Embryonic facial prominence (tissue), 1 donor: ENCODE measurements around the gene PPCDC.

ENCODE experiments used
- DNase-seq: peaks from one replicate; pipeline ENCODE4 v3.0.0-alpha.2; 2016; ENCODE audit errors: extremely low spot score

PPCDC gene, protein sequence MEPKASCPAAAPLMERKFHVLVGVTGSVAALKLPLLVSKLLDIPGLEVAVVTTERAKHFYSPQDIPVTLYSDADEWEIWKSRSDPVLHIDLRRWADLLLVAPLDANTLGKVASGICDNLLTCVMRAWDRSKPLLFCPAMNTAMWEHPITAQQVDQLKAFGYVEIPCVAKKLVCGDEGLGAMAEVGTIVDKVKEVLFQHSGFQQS

DNA sequence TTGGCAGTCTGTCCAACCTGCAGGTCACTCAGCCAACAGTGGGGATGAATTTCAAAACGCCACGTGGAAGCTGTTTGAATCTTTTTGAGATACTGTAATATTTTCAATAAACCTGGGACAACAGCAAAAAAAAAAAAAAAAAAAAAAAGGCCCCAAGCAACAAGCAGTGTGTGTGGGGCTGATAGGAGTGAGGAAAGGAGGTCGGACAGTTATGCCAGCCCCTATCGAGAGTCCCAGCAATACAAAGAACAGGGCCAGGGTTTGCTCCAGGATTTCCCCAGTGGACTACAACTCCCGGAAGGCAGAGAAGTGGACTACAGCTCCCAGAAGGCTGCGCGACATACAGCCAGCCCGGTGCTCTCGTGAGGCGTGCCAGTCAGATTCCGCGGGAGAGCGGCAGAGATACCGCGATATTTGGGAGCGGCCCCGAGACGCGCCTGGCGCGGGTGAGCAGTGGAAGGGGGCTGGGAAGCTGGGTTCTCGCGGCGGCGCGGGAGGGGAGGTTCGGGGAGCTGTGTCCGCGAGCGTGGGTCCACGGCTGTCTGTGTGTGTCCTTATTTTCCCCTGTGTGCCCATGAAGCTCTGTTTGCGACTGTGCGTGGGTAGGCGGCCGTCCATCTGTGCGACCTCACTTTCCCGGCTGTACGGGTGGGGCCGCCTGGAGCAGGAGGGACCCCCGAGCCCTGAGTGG, at the start of gene PPCDC:
PPCDC (plus strand) TSS at position 410 of the 691 bp plus-strand sequence. CDS start 4,729 bp downstream, outside the sequence.
- peak; percentile 92 for DNase-seq

DNA sequence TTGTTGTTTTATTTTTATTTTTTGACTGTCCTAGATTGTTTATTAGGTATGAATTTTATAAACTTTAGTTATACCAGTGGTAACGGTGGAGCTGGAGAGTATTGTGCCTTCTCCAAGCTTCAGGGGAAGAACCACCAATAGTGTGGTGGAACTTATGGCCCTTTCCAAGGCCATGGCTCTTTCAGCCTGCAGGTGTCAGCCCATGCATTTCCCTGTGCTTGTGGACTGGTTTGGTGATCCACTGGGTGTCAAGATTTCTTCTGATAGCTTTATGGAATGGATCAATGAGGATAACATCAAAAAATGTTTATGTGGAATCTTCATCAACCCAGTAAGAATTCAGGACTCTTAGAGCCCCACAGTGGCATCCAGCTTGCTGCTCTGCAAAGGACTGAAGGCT, 47.2 kb upstream of the PPCDC start:
- no peak for DNase-seq

DNA sequence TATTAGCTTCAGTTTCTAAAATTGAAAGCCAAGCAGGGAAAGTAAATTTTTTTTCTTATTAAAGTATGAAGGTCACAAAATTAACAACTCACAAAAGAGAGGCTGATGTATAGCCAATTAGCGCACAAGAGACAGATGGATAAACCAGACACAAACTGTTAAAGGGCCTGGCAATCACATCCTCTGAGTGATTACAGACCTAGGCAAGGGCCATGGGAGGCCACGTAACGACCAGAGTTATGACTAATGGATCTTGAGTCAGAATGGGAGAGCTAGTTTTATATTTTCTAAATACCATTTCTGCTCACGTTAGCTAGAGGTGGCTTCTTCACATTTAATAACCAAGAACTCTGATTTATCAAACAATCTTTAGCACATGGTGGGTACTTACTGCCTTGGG, 45.8 kb upstream of the PPCDC start:
- no peak for DNase-seq

DNA sequence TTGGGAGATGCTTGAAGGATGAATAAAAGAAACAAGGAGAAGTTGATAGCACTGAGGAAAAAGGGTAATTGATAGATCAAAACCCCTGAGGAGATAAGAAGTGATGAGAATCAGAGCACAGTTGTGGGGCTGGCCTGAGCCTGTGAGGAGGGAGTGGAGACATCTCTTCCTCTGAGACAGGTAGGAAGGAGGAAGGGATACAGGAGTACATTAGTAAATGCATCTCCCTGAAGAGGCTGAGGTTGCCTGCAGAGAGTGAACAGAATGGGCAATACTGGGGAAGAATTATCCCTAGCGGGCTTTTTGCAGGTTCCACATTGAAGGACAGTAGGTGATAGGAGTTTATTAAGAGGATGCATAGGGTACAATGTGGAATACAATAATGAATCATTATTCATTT, 45.3 kb upstream of the PPCDC start:
- DNase-seq, result no peak

DNA sequence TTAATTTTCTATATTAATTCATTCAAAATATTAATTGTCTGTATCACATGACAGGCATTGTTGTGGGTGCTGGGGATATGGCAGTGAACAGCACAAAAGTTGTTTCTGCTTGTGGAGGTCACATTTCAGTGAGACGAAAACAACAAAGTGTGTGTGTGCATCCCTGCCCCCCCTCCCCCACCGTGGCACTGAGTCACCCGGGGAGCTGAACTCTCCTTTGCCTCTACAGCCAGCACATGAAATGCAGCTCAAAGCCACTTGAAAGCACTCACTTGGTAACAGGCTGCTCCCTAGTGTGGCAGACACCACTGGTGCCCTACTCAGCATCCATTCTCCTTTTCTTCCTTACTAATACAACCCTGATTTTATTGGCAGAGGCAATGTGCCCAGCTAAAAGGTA, 44.9 kb upstream of the PPCDC start:
- DNase-seq, result no peak

DNA sequence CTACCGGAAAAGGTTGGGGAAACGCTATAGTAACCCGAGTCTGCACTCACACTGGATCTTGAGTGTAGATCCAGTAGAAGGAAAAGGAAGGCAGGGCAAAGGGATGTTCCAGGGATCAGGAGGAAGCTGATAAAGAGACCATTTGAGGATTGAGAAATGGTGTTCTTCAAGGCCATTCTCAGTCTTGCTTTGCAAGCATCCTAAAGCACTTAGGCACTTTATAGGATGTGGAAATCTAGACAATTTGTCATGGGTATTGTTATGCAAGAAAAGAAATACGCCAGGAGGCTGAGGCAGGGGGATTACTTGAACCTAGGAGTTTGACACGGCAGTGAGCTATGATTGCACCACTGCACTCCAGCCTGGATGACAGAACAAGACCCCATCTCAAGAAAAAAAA, 41.2 kb upstream of the PPCDC start:
- no peak for DNase-seq

DNA sequence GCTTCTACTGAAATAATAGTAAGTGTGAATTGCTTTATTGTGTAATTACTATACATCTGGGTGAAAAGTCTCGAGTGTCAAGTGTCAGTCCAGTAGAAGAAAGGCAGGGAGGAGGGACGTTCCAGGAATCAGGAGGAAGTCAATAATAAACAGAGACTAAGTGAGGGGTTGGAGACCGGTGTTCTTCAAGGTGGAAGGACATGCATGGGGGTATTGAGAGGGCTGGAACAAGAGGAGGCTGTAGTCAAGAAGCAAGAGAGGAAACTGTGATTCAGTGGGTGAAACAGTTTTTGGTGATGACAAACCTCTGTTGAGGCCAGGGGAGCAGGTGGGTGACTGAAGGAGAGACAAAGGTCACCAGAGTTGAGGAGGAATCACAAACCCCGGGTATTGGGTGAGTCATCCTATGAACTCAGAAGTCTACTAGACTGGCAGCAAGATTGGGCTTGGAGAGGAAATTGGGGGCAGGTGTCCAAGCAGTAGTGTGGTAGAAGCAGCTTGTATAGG, 39.6 kb upstream of the PPCDC start:
- DNase-seq, result no peak

DNA sequence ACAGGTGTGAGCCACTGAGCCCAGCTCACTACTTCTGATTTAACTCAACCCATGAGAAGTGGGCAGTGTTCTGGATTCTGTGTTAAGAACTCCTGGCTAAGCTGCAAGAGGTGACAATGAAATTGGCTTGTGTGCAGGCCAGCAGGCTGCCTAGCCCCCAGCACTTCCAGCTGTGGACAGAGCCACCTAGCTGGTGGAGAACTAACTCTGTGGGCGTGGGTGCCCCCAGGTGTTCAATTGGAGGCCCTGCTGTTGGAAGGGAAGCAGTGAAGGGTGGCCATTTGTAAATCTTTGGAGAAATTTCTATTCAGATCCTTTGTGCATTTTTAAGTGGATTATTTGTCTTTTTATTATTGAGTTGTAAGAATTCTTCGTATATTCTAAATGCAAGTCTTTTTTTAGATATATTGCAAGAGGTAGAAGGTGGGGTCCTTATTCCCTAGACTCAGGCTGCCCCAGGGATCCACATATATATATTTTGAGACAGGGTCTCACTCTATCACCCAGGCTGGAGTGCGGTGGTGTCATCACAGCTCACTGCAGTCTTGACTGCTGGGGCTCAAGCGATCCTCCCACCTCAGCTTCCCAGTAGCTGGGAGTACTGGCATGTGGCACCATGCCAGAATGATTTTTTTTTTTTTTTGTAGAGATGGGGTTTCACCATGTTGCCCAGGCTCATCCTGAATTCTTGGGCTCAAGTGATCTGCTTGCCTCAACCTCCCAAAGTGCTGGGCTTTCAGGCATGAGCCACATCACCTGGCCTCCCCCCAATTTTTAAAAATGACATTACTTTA, 35.2 kb upstream of the PPCDC start:
- no peak for DNase-seq

DNA sequence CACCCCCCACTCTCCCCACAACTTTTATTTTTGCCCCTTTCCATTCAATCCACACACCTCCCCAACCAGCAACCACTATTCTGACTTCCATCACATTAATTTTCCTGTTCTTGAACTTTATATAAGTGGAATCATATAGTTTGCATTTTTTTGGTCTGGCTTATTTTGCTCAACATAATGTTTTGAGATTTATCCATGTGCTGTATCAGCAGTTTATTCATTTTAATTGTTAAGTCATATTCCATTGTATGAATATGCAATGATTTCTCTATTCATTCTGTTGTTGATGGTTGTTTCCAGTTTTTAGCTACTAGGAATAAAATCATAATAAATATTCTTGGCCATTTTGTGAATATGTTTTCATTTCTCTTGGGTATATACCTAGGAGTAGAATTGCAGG, 33.9 kb upstream of the PPCDC start:
- DNase-seq, result no peak

DNA sequence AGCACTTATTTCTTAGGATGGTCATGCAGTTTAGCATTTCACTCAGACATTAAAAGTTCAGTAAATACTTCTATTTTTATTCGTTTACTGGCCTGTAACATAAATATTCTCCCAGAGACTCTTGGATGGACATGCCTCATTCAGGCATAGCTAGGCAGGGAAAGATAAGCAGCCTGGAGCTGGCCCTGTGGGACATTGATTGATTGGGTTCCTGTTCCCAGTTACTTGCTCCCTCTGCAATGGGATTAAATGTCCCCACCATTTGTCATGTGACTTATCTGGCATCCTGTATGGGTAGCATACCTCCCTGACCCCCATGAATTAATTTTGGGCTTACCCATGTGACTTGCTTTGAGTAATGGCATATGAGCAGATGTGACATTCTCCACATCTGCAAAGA, 30.8 kb upstream of the PPCDC start:
- no peak for DNase-seq

DNA sequence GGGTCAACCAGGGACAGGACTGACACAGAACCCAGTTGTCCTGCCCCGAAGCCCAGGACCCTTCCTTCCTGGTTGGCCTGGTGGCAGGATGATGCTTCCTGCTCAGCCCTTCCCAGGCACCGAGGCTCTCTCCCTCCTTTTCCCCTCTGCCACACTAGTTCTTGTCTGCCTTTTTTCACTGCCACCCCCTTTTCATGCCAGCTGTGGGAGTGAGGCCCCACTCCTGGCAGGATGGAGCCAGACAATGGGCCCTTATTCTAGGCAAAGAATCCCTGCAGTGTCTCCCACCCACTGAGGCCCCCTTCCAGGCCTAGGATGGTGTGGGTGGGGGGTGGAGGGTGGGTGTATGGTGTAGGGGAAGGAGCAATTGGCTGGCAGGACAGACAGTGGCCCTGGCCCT, 29.2 kb upstream of the PPCDC start:
- no peak for DNase-seq

DNA sequence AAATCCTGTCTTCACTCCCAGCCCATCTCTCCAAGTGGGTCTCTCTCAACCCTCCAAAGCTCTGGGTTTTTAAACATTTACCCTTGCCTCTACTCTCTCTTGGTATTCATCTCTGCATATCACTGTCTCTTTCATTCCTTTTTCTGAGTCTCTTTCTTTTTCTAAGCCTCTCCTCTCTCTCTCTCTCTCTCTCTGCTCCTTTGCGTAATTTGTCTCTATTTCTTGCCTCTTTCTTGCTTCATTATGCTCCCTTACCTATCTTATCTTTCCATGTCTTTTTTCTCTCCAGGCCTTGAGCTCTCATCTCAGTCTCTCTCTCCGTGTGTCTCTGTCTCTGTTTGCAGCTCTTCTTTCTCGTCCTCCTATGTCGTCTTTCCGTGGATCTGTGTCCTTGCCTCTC, 28.7 kb upstream of the PPCDC start:
- no peak for DNase-seq

DNA sequence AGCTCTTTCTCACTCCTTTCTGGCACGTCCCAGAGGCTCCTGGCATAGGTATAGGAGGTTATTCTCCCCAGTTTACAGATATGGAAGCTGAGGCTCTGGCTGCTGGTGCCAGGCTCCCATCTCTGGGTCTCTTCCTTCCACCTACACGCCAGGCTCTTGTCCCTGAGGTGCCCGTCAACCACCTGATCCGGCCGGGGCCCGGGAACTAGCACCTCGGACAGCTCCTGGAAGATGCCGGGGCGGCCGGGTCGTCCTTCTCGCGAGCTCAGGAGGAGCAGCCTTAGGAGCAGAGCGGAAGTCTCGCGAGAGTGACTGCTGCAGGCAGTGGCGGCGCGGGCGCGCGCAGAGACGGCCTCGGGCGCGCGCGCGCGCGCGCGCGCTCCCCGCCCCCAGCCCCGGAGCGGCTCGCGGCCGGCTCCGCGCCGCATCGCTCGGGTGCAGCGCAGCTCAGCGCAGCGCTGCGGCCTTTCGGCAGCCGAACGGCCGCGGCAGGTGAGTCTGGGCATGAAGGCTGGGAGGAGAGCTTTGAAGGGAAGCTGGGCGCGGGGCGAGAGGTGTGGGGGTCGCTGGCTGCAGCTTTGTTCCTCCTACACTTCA, 28.1 kb upstream of the PPCDC start, which contains the start of gene SCAMP5:
SCAMP5 (plus strand) TSS at position 382 of the 597 bp plus-strand sequence. CDS start 16,277 bp downstream, outside the sequence.
- DNase-seq, result peak; percentile 90

DNA sequence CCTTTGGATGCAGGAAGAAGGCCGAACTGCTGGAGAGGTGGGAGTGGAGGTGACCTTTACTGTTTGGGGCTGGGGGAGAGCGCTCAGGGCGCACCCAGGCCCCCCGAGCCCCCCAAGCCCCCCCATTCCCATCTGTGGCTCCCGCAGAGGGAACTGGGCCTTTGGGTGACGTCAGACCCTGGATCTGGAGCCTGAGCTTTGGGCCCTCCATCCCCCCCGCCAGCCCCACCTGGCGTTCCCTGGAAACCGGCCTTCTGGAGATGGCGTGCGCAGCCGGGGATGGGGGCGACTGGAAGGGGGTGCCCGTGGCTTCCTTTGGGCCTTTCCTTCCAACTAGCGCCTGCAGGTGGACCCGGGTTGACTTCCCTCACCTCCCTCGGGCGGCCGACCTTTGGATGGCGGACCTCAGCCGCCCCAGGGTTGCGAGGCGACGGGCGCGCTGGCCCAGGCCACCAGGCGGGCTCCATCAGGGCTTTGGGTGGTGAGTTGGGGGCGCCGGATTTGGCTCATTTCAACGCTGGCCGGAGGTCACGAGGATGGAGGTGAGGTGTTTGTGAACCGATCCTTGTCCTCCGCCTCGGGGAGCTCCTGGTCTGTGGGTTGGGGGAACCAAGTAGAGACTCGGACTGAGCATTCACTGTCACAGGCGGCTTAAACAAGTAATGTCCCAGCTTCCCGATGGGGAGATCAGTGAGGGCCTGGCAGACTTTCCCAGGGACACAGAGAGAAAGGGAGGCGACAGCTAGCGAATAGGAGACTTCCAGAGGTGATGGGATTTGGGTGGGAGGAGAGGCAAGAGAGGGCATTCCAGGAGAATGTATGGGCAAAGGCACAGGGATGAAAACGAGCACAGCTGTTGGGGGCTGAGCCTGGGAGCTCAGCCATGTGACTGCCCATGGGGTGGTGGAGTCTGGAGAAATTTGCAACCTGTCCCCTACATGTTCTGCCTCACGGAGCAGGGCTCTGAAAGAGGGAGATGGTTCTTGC, 27.3 kb upstream of the PPCDC start:
- no peak for DNase-seq

DNA sequence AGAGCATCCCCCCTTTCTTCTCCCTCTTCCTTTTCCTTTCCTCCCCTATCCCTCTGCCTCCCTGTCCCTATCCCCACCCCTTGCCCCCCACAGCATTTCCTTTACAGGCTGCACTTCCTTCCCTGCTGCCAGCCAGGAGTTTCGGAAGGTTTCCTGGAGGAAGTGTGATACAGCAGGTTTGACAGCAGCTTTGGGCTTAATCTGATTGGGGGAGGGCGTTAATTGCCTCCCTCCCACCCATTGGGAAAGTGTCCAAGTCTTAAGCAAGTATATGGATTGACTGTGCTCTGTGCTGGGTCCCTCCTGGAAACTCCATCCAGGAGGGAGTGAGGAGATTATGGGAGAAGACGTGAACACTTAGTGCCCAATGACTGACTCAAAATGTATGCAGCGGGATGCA, 26.2 kb upstream of the PPCDC start:
- no peak for DNase-seq

DNA sequence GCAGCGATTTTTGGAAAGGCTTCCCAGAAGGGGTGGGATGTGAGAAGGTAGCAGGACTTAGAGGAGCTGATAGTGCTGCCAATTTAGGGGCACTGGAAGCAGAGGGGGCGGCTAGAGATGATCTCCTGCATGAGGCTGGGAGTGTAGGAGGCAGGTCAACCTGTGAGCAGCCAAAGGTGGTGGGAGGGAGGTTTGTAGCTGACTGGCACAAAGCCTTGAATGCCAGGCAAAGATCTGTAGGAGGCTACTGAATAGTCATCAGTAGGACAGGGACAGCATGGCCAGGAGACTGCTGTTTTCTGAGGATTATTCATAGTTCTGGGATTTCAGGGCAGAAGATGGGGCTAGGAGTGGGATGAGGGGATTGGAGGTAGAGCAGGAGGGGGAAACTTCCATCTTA, 25.8 kb upstream of the PPCDC start:
- DNase-seq, result no peak

DNA sequence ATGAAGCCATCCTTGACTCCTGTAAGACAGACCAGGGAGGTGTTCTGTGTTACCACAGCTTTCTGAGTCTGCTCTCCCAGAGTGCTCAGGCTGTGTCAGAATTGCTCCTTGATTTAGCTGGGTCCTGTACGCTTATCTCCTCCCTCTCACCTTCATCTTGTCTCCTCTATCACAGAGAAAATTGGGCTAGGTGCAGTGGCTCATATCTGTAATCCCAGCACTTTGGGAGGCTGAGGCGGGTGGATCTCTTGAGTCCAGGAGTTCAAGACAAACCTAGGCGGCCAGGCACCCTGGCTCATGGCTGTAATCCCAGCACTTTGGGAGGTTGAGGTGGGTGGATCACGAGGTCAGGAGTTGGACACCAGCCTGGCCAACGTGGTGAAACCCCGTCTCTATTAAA, 22.1 kb upstream of the PPCDC start:
- no peak for DNase-seq

DNA sequence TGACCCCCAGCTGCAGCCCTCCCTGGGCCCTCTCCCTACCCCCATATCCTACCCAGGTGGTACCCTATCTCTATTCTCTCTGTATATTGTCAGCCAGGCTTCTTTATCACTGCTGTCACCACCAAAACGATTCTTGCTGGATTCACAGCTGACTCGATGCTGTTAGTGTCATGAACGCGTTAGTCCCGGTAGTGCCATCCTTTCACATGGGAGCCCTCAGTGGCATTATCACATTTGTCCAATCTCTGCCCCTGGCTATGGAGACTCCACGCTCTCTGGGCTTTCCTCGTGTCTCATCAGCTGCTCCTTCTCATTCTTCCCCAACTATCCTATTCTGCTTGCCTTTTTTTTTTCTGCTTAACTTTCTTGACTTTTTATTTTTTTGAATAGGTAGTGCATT, 21.0 kb upstream of the PPCDC start:
- no peak for DNase-seq

DNA sequence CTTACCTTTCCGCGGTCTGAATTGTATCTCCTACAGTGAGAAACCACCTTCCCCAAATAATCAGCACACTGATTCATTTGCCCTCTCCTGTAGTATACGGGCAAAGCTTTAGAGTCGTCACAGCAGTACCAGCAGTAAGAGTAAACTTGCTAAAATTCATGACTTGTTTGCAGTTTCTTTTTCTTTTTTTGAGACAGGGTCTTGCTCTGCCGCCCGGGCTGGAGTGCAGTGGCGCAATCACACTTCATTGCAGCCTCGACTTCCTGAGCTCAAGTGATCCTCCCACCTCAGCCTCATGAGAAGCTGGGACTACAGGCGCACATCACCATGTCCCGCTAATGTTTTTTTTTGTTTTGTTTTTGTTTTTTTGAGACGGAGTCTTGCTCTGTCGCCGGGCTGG, 16.2 kb upstream of the PPCDC start:
- DNase-seq, result no peak

DNA sequence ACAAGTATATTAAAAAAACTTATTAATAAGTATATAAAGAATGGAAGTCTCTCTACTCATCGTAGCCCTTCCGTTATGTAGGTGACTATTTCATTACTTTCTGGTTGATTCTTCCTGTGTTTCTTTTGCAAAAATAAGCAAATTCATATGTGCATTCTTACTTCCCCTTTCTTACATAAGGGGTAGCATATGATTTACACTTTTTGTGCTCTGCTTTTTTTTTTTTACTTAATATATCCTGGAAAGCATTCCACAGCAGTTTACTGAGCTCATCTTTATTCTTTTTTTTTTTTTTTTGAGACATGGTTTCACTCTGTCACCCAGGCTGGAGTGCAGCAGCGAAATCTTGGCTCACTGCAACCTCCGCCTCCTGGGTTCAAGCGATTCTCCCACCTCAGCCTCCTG, 15.2 kb upstream of the PPCDC start:
- no peak for DNase-seq
